ENCODE results near the gene TMC8. TPM values are rescaled to one million over a fixed set of nuclear protein-coding genes. Genes with fewer than 3 reads are reported as not detected.

The TMC8 gene
- polyA plus RNA-seq, 3 donors = 13.3 to 151 (median 15.1) TPM

- no peak overlapping the region for H2AFZ ChIP-seq (ENCODE audit: insufficient read depth, low read depth, low read length, poor library complexity, severe bottlenecking)
- intact Hi-C loops (cut with micrococcal nuclease) = loop anchor here (10.0 kb wide), 1 partner anchor 308 kb away; no protein-coding TSS in a partner anchor
- H3K27ac Mint-ChIP-seq = no peak overlapping the region
- peaks cover 59 to 79% of the 10 kb centered on the region in 2 donors for H3K36me3 ChIP-seq (replicated peaks in 1 of 2; ENCODE audit: control insufficient read depth in 1 of 2, insufficient read depth in 2 of 2, low read length in 2 of 2)
- peaks cover 91% of the 10 kb centered on the region for H4K20me1 ChIP-seq (ENCODE audit: insufficient read depth, low read length)
- WGBS (ENCODE audit: insufficient coverage) = 96% methylated on average over 8 of the region's 9 CpGs
- H3K27me3 Mint-ChIP-seq (ENCODE audit: low read depth in 3 of 3) = peaks cover 0 to 5% (median 0%) of the 10 kb centered on the region in 3 donors
- peaks cover 40% of the 10 kb centered on the region for H3K4me1 Mint-ChIP-seq
- H3K36me3 Mint-ChIP-seq = peaks cover 44 to 84% of the 10 kb centered on the region in 2 donors
- H3K9me3 Mint-ChIP-seq = peaks cover 0 to 7% (median 0%) of the 10 kb centered on the region in 7 donors
- H3K9ac ChIP-seq (ENCODE audit: insufficient read depth, low read length, poor library complexity, severe bottlenecking) = no peak overlapping the region
- no peaks in the 10 kb centered on the region for H3K9me3 ChIP-seq (replicated peaks in 1 of 2; ENCODE audit: control insufficient read depth in 1 of 2, insufficient read depth in 1 of 2, low read length in 2 of 2)
- H3K79me2 ChIP-seq (ENCODE audit: insufficient read depth, low read length) = peaks cover 5% of the 10 kb centered on the region
- no peaks in the 10 kb centered on the region for H3K27me3 ChIP-seq (ENCODE audit: control insufficient read depth in 2 of 2, insufficient read depth in 2 of 2, low read length in 2 of 2)
- no peak overlapping the region for H3K4me2 ChIP-seq (replicated peaks; ENCODE audit: extremely low read depth, low read length, poor library complexity, severe bottlenecking)
- no peak overlapping the region for H3K4me3 Mint-ChIP-seq
- DNase-seq = no peak
- H3K27ac ChIP-seq (ENCODE audit: low read depth in 1 of 2, low read length in 2 of 2) = no peak overlapping the region
- H3K4me1 ChIP-seq (ENCODE audit: control insufficient read depth in 1 of 2, insufficient read depth in 2 of 2, low read length in 2 of 2) = peaks cover 27 to 45% of the 10 kb centered on the region in 2 donors
- no peak for TF ChIP-seq CTCF (IDR thresholded peaks at IDR 0.05)
- no peak overlapping the region for H3K4me3 ChIP-seq (replicated peaks in 1 of 3; ENCODE audit: low read depth in 2 of 3, low read length in 3 of 3)
Measured at GRCh38 chr17:78116411-78116810, 14.2 kb upstream of the TMC8 start.

- DNase-seq = no peak
- Histone ChIP-seq H4K20me1 (ENCODE audit: insufficient read depth, low read length) (peaks cover 92% of the 10 kb centered on the region), H3K4me1 (ENCODE audit: control insufficient read depth in 1 of 2, insufficient read depth in 2 of 2, low read length in 2 of 2) (peaks cover 35 to 54% of the 10 kb centered on the region in 2 donors), H3K27me3 (ENCODE audit: control insufficient read depth in 2 of 2, insufficient read depth in 2 of 2, low read length in 2 of 2) (no peaks in the 10 kb centered on the region), H3K36me3 (replicated peaks in 1 of 2; ENCODE audit: control insufficient read depth in 1 of 2, insufficient read depth in 2 of 2, low read length in 2 of 2) (peaks cover 58 to 79% of the 10 kb centered on the region in 2 donors), H3K27ac (ENCODE audit: low read depth in 1 of 2, low read length in 2 of 2) (no peak overlapping the region), H3K4me2 (replicated peaks; ENCODE audit: extremely low read depth, low read length, poor library complexity, severe bottlenecking) (no peak overlapping the region), H2AFZ (ENCODE audit: insufficient read depth, low read depth, low read length, poor library complexity, severe bottlenecking) (no peak overlapping the region), H3K79me2 (ENCODE audit: insufficient read depth, low read length) (peaks cover 12% of the 10 kb centered on the region), H3K9me3 (replicated peaks in 1 of 2; ENCODE audit: control insufficient read depth in 1 of 2, insufficient read depth in 1 of 2, low read length in 2 of 2) (no peaks in the 10 kb centered on the region), H3K4me3 (replicated peaks in 1 of 3; ENCODE audit: low read depth in 2 of 3, low read length in 3 of 3) (no peak overlapping the region), H3K9ac (ENCODE audit: insufficient read depth, low read length, poor library complexity, severe bottlenecking) (no peak overlapping the region)
- H3K27me3 Mint-ChIP-seq (ENCODE audit: low read depth in 3 of 3) = peaks cover 0 to 5% (median 0%) of the 10 kb centered on the region in 3 donors
- H3K9me3 Mint-ChIP-seq = peaks cover 0 to 7% (median 0%) of the 10 kb centered on the region in 7 donors
- intact Hi-C loops (cut with micrococcal nuclease) = loop anchor here (10.0 kb wide), 1 partner anchor 307 kb away; no protein-coding TSS in a partner anchor
- TF ChIP-seq CTCF (IDR thresholded peaks at IDR 0.05) = peak; percentile 15
- 59% methylated on average over 30 of the region's 41 CpGs for WGBS (ENCODE audit: insufficient coverage)
- peak overlapping the region in 2 of 7 donors; percentile 15 to 43 for H3K27ac Mint-ChIP-seq
- H3K4me3 Mint-ChIP-seq = no peak overlapping the region
- H3K36me3 Mint-ChIP-seq = peaks cover 52 to 87% of the 10 kb centered on the region in 2 donors
- peaks cover 49% of the 10 kb centered on the region for H3K4me1 Mint-ChIP-seq
Measured at GRCh38 chr17:78117027-78117981, 13.3 kb upstream of the TMC8 start.
